H9 (cell line): ENCODE measurements around the gene EDAR. TPM values are rescaled to one million over a fixed set of nuclear protein-coding genes. Genes with fewer than 3 reads are reported as not detected.

Experiments
- DNase-seq: peaks from one replicate; pipeline ENCODE4 v3.0.0-alpha.2; 2017
- H2AFZ ChIP-seq: one replicate; pipeline ENCODE4 v1.6.1; 2013; ENCODE audit warnings: mild to moderate bottlenecking, low read length, control low read depth, moderate library complexity
- H2AK5ac ChIP-seq: 2 replicates; pipeline ENCODE4 v1.6.1; 2013; ENCODE audit warnings: low read length, control low read depth, mixed read lengths; ENCODE audit not compliant: insufficient read length
- H2BK120ac ChIP-seq: one replicate; pipeline ENCODE4 v1.6.1; 2013; ENCODE audit warnings: low read depth, mild to moderate bottlenecking, low read length, control low read depth, inconsistent platforms; ENCODE audit not compliant: poor library complexity, severe bottlenecking
- H2BK12ac ChIP-seq: 2 replicates; pipeline ENCODE4 v1.6.1; 2013; ENCODE audit warnings: low read length, control low read depth, mixed read lengths, low read depth; ENCODE audit not compliant: insufficient read length
- H2BK15ac ChIP-seq: 2 replicates; pipeline ENCODE4 v1.6.1; 2013; ENCODE audit warnings: low read depth, low read length, control low read depth
- H2BK20ac ChIP-seq: one replicate; pipeline ENCODE4 v1.6.1; 2013; ENCODE audit warnings: low read depth, mild to moderate bottlenecking, low read length, control low read depth, inconsistent platforms; ENCODE audit not compliant: poor library complexity, severe bottlenecking
- H2BK5ac ChIP-seq: 2 replicates; pipeline ENCODE4 v1.6.1; 2013; ENCODE audit warnings: low read length, control low read depth, mixed read lengths; ENCODE audit not compliant: insufficient read length
- H3K14ac ChIP-seq: 2 replicates; pipeline ENCODE4 v1.6.1; 2013; ENCODE audit warnings: low read length, control low read depth; ENCODE audit not compliant: insufficient read depth
- H3K18ac ChIP-seq: 2 replicates; pipeline ENCODE4 v1.6.1; 2013; ENCODE audit warnings: low read depth, mild to moderate bottlenecking, mixed read lengths, low read length, control low read depth; ENCODE audit not compliant: insufficient read length
- H3K23ac ChIP-seq: 2 replicates; pipeline ENCODE4 v1.6.1; 2013; ENCODE audit warnings: low read length, control low read depth, mixed read lengths, low read depth; ENCODE audit not compliant: insufficient read length
- H3K23me2 ChIP-seq: 2 replicates; pipeline ENCODE4 v1.6.1; 2013; ENCODE audit warnings: low read depth, mild to moderate bottlenecking, mixed read lengths, low read length, control low read depth; ENCODE audit not compliant: insufficient read length, poor library complexity, severe bottlenecking
- H3K27ac ChIP-seq: 2 replicates; pipeline ENCODE4 v1.5.1; 2013; ENCODE audit warnings: low read length, control low read depth, mixed read lengths, low read depth; ENCODE audit not compliant: insufficient read length
- H3K27me3 ChIP-seq: 2 replicates; pipeline ENCODE4 v1.6.1; 2013; ENCODE audit warnings: low read length, control low read depth, inconsistent platforms; ENCODE audit not compliant: insufficient read depth
- H3K4ac ChIP-seq: 2 replicates; pipeline ENCODE4 v1.6.1; 2013; ENCODE audit warnings: low read depth, mild to moderate bottlenecking, control low read depth, inconsistent platforms, low read length, moderate library complexity
- H3K4me1 ChIP-seq: 2 replicates; pipeline ENCODE4 v1.6.1; 2013; ENCODE audit warnings: low read length, control low read depth, inconsistent platforms; ENCODE audit not compliant: insufficient read depth
- H3K4me2 ChIP-seq: 2 replicates; pipeline ENCODE4 v1.6.1; 2013; ENCODE audit warnings: low read length, control low read depth, mixed read lengths; ENCODE audit not compliant: insufficient read length, insufficient read depth
- H3K56ac ChIP-seq: 2 replicates; pipeline ENCODE4 v1.6.1; 2013; ENCODE audit warnings: low read depth, mild to moderate bottlenecking, mixed read lengths, low read length, control low read depth; ENCODE audit not compliant: insufficient read length
- H3K79me1 ChIP-seq: 2 replicates; pipeline ENCODE4 v1.6.1; 2013; ENCODE audit warnings: low read depth, mild to moderate bottlenecking, moderate library complexity, low read length, control low read depth, inconsistent platforms; ENCODE audit not compliant: insufficient read depth, poor library complexity, severe bottlenecking
- H3K79me2 ChIP-seq: 2 replicates; pipeline ENCODE4 v1.6.1; 2013; ENCODE audit warnings: low read length, control low read depth, inconsistent platforms; ENCODE audit not compliant: insufficient read depth
- H3K9ac ChIP-seq: 2 replicates; pipeline ENCODE4 v1.6.1; 2013; ENCODE audit warnings: low read length, control low read depth, mixed read lengths; ENCODE audit not compliant: insufficient read length; ENCODE audit errors: extremely low read depth
- H3K9me3 ChIP-seq: one replicate; pipeline ENCODE4 v1.6.1; 2013; ENCODE audit warnings: low read depth, low read length, inconsistent platforms; ENCODE audit not compliant: control insufficient read depth
- H3T11ph ChIP-seq: one replicate; pipeline ENCODE4 v1.6.1; 2013; ENCODE audit warnings: mild to moderate bottlenecking, low read length, control low read depth, inconsistent platforms
- H4K20me1 ChIP-seq: one replicate; pipeline ENCODE4 v1.6.1; 2013; ENCODE audit not compliant: control insufficient read depth, insufficient read length, insufficient read depth
- H4K5ac ChIP-seq: 2 replicates; pipeline ENCODE4 v1.6.1; 2013; ENCODE audit warnings: low read depth, mild to moderate bottlenecking, mixed read lengths, low read length, control low read depth; ENCODE audit not compliant: insufficient read length
- H4K8ac ChIP-seq: replicated peaks from 2 replicates; pipeline ENCODE4 v1.6.1; 2013; ENCODE audit warnings: low read length, control low read depth, mixed read lengths, low read depth; ENCODE audit not compliant: insufficient read length
- H4K91ac ChIP-seq: 2 replicates; pipeline ENCODE4 v1.6.1; 2013; ENCODE audit warnings: low read depth, mild to moderate bottlenecking, moderate library complexity, mixed read lengths, low read length, control low read depth; ENCODE audit not compliant: insufficient read length
- H3K27ac Mint-ChIP-seq, 3 experiments: 2 replicates in 2 of 3; 3 replicates in 1 of 3; pipeline ENCODE4 v1.8.0; 2020 to 2021; ENCODE audit warnings: mixed read lengths in 3 of 3, mild to moderate bottlenecking in 1 of 3, moderate library complexity in 1 of 3
- H3K27me3 Mint-ChIP-seq: 2 replicates; pipeline ENCODE4 v1.8.0; 2021; ENCODE audit warnings: low read depth, mild to moderate bottlenecking, moderate library complexity, mixed read lengths
- H3K36me3 Mint-ChIP-seq, 3 experiments: 2 replicates in 2 of 3; 3 replicates in 1 of 3; pipeline ENCODE4 v1.8.0; 2020 to 2021; ENCODE audit warnings: low read depth in 3 of 3, mixed read lengths in 3 of 3; ENCODE audit not compliant: insufficient read depth in 1 of 3
- H3K4me1 Mint-ChIP-seq, 2 experiments: 2 replicates each; pipeline ENCODE4 v1.8.0; 2020; ENCODE audit warnings: mixed read lengths in 2 of 2
- H3K4me3 Mint-ChIP-seq, 2 experiments: 2 replicates in 1 of 2; 3 replicates in 1 of 2; pipeline ENCODE4 v1.8.0; 2020 to 2021; ENCODE audit warnings: mild to moderate bottlenecking in 2 of 2, mixed read lengths in 2 of 2, moderate library complexity in 1 of 2
- H3K9me3 Mint-ChIP-seq, 2 experiments: 2 replicates in 1 of 2; 3 replicates in 1 of 2; pipeline ENCODE4 v1.8.0; 2020; ENCODE audit warnings: mild to moderate bottlenecking in 2 of 2, mixed read lengths in 2 of 2, moderate library complexity in 1 of 2
- CTCF ChIP-seq: fragments of 200-600 bp; sonication (generic); conservative IDR thresholded peaks from 3 replicates; pipeline ENCODE4 v1.8.0; 2021; ENCODE audit warnings: antibody characterized with exemption, mild to moderate bottlenecking
- WGBS: extraction: QIAGEN DNeasy Blood & Tissue Kit; methylation state at CpG from one replicate; pipeline ENCODE4 v1.1.7; 2013; ENCODE audit warnings: missing lambda C conversion rate, low lambda C conversion rate, mixed read lengths; ENCODE audit not compliant: insufficient read length; ENCODE audit errors: extremely low coverage; 5-methylcytosine and 5-hydroxymethylcytosine counted together
- total RNA-seq: library from RNA; stranded (reverse); gene quantifications from 2 replicates; pipeline ENCODE4 v1.2.1, GENCODE V29; 2021

EDAR gene
- total RNA-seq, 1 experiment from 2014 or later: not detected

DNA sequence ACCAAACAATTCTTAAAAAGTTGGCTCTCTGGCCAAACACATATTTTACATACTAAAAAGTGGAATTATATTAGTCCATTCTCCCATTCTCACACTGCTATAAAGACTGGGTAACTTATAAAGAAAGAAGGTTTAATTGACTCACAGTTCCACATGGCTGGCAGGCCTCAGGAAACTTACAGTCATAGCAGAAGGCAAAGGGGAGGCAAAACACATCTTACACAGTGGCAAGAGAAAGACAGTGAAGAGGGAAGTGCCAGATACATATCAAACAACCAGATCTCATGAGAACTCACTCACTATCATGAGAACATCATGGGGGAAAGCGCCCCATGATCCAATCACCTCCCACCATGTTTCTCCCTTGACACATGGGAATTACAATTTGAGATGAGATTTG is 42.6 kb downstream of the EDAR start:
- H3K27me3 Mint-ChIP-seq: peaks cover 6% of the 10 kb centered on the region
- Histone ChIP-seq H3K4me1 (no peaks in the 10 kb centered on the region), H3K9ac (no peak overlapping the region), H3K23me2 (no peaks in the 10 kb centered on the region), H3K79me2 (no peaks in the 10 kb centered on the region), H2BK12ac (no peak overlapping the region), H3K18ac (no peak overlapping the region), H2AK5ac (no peak overlapping the region), H3K27ac (no peak overlapping the region), H3K9me3 (no peaks in the 10 kb centered on the region), H3K4ac (no peak overlapping the region), H3T11ph (no peak overlapping the region), H4K91ac (no peak overlapping the region), H4K20me1 (no peaks in the 10 kb centered on the region), H4K8ac (no peak overlapping the region), H4K5ac (no peak overlapping the region), H3K14ac (no peak overlapping the region), H3K4me2 (no peak overlapping the region), H3K23ac (no peak overlapping the region), H2BK20ac (no peak overlapping the region), H2BK120ac (no peak overlapping the region), H3K56ac (no peak overlapping the region), H3K79me1 (no peaks in the 10 kb centered on the region), H2BK15ac (no peak overlapping the region), H2BK5ac (no peak overlapping the region), H3K27me3 (no peaks in the 10 kb centered on the region), H2AFZ (no peak overlapping the region)
- no peak overlapping the region for H3K27ac Mint-ChIP-seq
- WGBS: no CpG with 5 or more reads among the region's 1 CpG
- no peaks in the 10 kb centered on the region for H3K4me1 Mint-ChIP-seq
- H3K36me3 Mint-ChIP-seq: peaks cover 6 to 17% (median 9%) of the 10 kb centered on the region in 3 experiments
- TF ChIP-seq CTCF: no peak
- peaks cover 30 to 31% of the 10 kb centered on the region in 2 experiments for H3K9me3 Mint-ChIP-seq
- DNase-seq: no peak
- H3K4me3 Mint-ChIP-seq: no peak overlapping the region
